Stimulated activated naive CD8-positive, alpha-beta T cell treated with anti-CD3 and anti-CD28 coated beads, Interleukin-15, Interleukin-2, amounts not matched to agents 100 ng/mL and 50 ng/mL, for 24 hours (primary cell): ENCODE measurements around the gene KIAA1671.

ENCODE experiments used
- H3K27ac Mint-ChIP-seq: one replicate; pipeline ENCODE4 v1.8.0; 2021; ENCODE audit warnings: mild to moderate bottlenecking, mixed read lengths
- H3K27me3 Mint-ChIP-seq: one replicate; pipeline ENCODE4 v1.8.0; 2021; ENCODE audit warnings: mixed read lengths
- H3K36me3 Mint-ChIP-seq: one replicate; pipeline ENCODE4 v1.8.0; 2021; ENCODE audit warnings: low read depth, mixed read lengths
- H3K4me1 Mint-ChIP-seq: one replicate; pipeline ENCODE4 v1.8.0; 2021; ENCODE audit warnings: low read depth, mixed read lengths
- H3K4me3 Mint-ChIP-seq: one replicate; pipeline ENCODE4 v1.8.0; 2021; ENCODE audit warnings: mild to moderate bottlenecking, mixed read lengths
- H3K9me3 Mint-ChIP-seq: one replicate; pipeline ENCODE4 v1.8.0; 2021; ENCODE audit warnings: mixed read lengths

The KIAA1671 gene

GRCh38 chr22:25134451-25134850 is 181.9 kb downstream of the KIAA1671 start:
- Mint-ChIP-seq H3K27ac (no peak overlapping the region), H3K4me3 (no peak overlapping the region), H3K9me3 (no peaks in the 10 kb centered on the region), H3K4me1 (no peaks in the 10 kb centered on the region), H3K27me3 (no peaks in the 10 kb centered on the region), H3K36me3 (no peaks in the 10 kb centered on the region)

- Mint-ChIP-seq H3K4me3 (no peak overlapping the region), H3K36me3 (no peaks in the 10 kb centered on the region), H3K4me1 (no peaks in the 10 kb centered on the region), H3K9me3 (no peaks in the 10 kb centered on the region), H3K27me3 (no peaks in the 10 kb centered on the region), H3K27ac (no peak overlapping the region)
These were observed 184.5 kb downstream of the KIAA1671 start for GRCh38 chr22:25136953-25137576.

- H3K27ac Mint-ChIP-seq, result no peak overlapping the region
- H3K9me3 Mint-ChIP-seq, result no peaks in the 10 kb centered on the region
- no peaks in the 10 kb centered on the region for H3K4me1 Mint-ChIP-seq
- H3K4me3 Mint-ChIP-seq, result no peak overlapping the region
- no peaks in the 10 kb centered on the region for H3K36me3 Mint-ChIP-seq
- H3K27me3 Mint-ChIP-seq, result no peaks in the 10 kb centered on the region
These were observed 185.3 kb downstream of the KIAA1671 start for GRCh38 chr22:25137577-25138525.

GRCh38 chr22:25139062-25139461 is 186.5 kb downstream of the KIAA1671 start:
- Mint-ChIP-seq H3K27me3 (no peaks in the 10 kb centered on the region), H3K36me3 (no peaks in the 10 kb centered on the region), H3K4me3 (no peak overlapping the region), H3K27ac (no peak overlapping the region), H3K4me1 (no peaks in the 10 kb centered on the region), H3K9me3 (no peaks in the 10 kb centered on the region)

DNA sequence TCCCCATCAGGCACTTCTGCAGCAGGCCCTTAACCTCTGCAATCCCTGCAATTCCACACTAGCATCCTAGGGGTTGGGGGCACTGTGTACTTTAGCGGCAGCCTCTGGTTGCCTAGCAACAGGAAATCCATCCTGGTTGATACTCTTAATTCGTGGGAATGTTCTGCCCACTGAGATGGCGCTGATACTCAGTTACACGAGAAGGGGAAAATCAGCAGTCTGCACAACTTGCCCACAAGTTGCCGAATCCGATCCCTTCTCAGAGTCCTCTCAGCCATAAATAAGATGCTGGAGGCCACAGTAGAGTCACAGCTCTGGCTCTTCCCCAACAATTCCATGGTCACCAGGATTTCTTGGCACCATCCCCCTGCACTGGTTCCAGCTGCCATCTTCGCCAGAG is 189.6 kb downstream of the KIAA1671 start:
- Mint-ChIP-seq H3K27me3 (no peaks in the 10 kb centered on the region), H3K36me3 (no peaks in the 10 kb centered on the region), H3K4me3 (no peak overlapping the region), H3K9me3 (no peaks in the 10 kb centered on the region), H3K27ac (no peak overlapping the region), H3K4me1 (no peaks in the 10 kb centered on the region)

DNA sequence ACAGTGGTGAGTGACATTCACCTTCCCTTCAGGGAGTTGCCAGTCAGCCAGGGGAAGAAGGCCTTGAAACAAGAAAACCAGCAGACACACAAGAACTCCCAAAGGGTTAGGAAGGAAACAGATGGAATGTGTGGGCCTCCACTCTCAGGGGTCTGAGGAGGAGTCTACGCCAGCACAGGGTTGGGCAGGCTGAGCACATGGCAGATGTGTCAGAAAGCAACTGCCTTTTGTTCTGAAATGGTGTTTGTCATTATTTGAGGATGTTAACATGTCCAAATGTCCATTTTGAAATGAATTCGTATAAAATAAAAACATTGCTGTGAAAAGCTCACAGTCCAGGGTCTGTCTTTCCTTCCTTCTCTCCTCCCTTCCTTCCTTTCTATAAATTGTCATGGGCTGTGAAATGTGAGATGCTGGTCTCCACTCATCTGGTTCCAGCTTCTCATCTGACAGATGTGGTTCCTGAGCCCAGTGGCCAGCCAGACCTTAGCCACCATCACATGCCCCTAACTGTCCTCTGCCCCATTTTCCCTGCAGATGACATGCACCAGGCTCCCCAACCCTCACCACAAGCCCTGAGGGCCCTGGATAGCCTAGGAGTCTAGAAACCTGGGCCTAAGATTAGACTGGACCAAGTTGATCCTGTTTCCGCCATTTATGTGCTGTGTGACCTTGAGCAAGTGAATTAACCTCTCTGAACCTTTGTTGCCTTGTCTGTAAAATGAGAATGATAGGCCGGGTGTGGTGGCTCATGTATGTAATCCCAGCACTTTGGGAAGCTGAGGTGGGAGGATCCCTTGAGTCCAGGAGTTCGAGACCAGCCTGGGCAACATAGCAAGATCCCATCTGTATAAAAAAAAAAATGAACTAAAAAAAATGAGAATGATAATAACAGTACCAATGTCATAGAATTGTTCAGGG is 190.9 kb downstream of the KIAA1671 start:
- Mint-ChIP-seq H3K4me3 (no peak overlapping the region), H3K27ac (no peak overlapping the region), H3K36me3 (no peaks in the 10 kb centered on the region), H3K9me3 (no peaks in the 10 kb centered on the region), H3K27me3 (no peaks in the 10 kb centered on the region), H3K4me1 (no peaks in the 10 kb centered on the region)

DNA sequence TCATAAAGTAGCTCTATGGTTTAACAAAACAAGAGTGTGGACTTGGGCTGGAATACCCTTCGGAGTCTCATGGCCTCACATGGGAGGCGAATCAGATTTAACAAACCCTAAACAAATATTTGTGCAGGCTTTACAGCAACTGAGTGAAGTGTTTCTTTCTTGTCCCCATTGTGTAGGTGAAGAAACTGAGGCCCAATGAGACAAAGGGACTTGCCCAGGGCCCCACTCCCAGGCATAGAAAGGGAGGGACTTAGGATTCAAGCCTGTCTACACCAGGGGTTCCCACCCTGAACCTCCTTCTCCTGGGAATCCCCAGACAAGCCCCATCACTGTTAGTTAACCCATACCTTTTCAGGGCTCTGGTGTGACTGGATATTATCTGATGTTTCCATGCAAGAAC is 192.0 kb downstream of the KIAA1671 start:
- Mint-ChIP-seq H3K27me3 (no peaks in the 10 kb centered on the region), H3K4me1 (no peaks in the 10 kb centered on the region), H3K27ac (no peak overlapping the region), H3K9me3 (no peaks in the 10 kb centered on the region), H3K36me3 (no peaks in the 10 kb centered on the region), H3K4me3 (no peak overlapping the region)

- no peaks in the 10 kb centered on the region for H3K9me3 Mint-ChIP-seq
- H3K36me3 Mint-ChIP-seq, result no peaks in the 10 kb centered on the region
- H3K4me3 Mint-ChIP-seq, result no peak overlapping the region
- H3K4me1 Mint-ChIP-seq, result no peaks in the 10 kb centered on the region
- H3K27me3 Mint-ChIP-seq, result no peaks in the 10 kb centered on the region
- H3K27ac Mint-ChIP-seq, result no peak overlapping the region
These were observed 193.8 kb downstream of the KIAA1671 start for GRCh38 chr22:25146307-25146706.

DNA sequence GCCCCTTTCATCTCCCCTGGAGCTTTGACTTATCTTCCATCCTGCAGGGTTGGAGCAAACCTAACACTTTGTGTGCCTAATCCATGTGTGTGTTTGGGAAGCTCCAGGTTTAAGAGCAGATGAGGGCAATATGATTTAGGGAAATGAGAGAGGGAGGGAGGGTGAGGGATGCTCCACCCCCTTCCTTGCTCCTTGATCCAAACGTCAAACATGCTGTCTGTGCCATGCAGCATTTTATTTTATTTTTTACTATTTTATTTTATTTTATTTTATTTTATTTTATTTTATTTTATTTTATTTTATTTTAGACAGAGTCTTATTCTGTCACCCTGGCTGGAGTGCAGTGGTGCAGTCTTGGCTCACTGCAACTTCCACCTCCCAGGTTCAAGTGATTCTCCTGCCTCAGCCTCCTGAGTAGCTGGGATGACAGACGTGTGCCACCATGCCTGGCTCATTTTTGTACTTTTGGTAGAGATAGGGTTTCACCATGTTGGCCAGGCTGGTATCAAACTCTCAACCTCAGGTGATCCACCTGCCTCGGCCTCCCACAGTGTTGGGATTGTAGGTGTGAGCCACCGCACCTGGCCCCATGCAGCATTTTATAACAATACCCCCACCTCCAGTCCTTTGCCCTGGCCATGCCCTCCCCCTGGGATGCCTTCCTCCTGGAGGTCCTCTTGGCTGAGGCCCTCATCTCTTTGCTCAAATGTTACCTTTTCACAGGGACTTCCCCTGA is 194.6 kb downstream of the KIAA1671 start:
- no peak overlapping the region for H3K27ac Mint-ChIP-seq
- H3K36me3 Mint-ChIP-seq, result no peaks in the 10 kb centered on the region
- H3K4me1 Mint-ChIP-seq, result no peaks in the 10 kb centered on the region
- no peaks in the 10 kb centered on the region for H3K9me3 Mint-ChIP-seq
- no peaks in the 10 kb centered on the region for H3K27me3 Mint-ChIP-seq
- no peak overlapping the region for H3K4me3 Mint-ChIP-seq

DNA sequence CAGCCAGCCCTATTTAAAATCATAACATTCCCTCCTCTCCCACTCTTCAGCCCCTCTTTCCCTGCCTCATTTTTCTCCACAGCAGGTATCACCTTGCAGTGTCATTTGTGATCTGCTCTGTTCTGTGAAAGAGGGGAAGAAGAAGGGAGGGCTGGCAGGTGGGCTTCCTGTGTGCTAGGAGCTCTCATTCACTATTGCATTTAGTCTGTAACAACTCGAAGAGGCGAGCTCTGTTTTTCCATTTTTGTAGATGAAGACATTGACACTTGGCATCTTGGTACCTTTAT is 195.1 kb downstream of the KIAA1671 start:
- Mint-ChIP-seq H3K9me3 (no peaks in the 10 kb centered on the region), H3K27me3 (no peaks in the 10 kb centered on the region), H3K4me3 (no peak overlapping the region), H3K4me1 (no peaks in the 10 kb centered on the region), H3K27ac (no peak overlapping the region), H3K36me3 (no peaks in the 10 kb centered on the region)

- no peaks in the 10 kb centered on the region for H3K27me3 Mint-ChIP-seq
- H3K27ac Mint-ChIP-seq, result no peak overlapping the region
- no peaks in the 10 kb centered on the region for H3K9me3 Mint-ChIP-seq
- H3K4me3 Mint-ChIP-seq, result no peak overlapping the region
- H3K4me1 Mint-ChIP-seq, result no peaks in the 10 kb centered on the region
- H3K36me3 Mint-ChIP-seq, result no peaks in the 10 kb centered on the region
These were observed 195.7 kb downstream of the KIAA1671 start for GRCh38 chr22:25148149-25148691.

DNA sequence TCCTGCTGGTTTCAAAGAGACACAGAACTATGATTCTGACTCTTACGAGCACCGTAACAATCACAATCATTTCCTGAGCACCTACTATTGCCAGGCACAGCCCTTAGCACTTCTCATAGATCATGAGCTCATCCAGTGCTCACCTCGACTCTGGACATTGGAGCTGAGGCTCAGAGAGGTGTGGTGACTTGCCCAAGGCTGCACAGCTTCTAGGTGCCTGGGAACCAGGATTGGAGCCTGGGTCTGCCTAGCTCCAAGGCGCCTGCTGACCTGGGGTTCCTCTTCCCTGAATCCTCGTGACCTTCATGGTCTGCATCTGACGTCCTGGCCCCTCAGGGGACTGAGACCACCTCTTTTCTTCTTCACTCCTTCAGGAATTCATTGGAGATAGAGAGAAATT is 196.5 kb downstream of the KIAA1671 start:
- no peak overlapping the region for H3K4me3 Mint-ChIP-seq
- H3K27ac Mint-ChIP-seq, result no peak overlapping the region
- H3K36me3 Mint-ChIP-seq, result no peaks in the 10 kb centered on the region
- no peaks in the 10 kb centered on the region for H3K9me3 Mint-ChIP-seq
- no peaks in the 10 kb centered on the region for H3K4me1 Mint-ChIP-seq
- no peaks in the 10 kb centered on the region for H3K27me3 Mint-ChIP-seq

GRCh38 chr22:25153961-25154666 is 201.6 kb downstream of the KIAA1671 start:
- no peak overlapping the region for H3K4me3 Mint-ChIP-seq
- H3K4me1 Mint-ChIP-seq, result no peaks in the 10 kb centered on the region
- no peaks in the 10 kb centered on the region for H3K36me3 Mint-ChIP-seq
- H3K27ac Mint-ChIP-seq, result no peak overlapping the region
- H3K9me3 Mint-ChIP-seq, result no peaks in the 10 kb centered on the region
- no peaks in the 10 kb centered on the region for H3K27me3 Mint-ChIP-seq

GRCh38 chr22:25154667-25154999 is 202.1 kb downstream of the KIAA1671 start:
- no peak overlapping the region for H3K27ac Mint-ChIP-seq
- H3K4me1 Mint-ChIP-seq, result no peaks in the 10 kb centered on the region
- no peaks in the 10 kb centered on the region for H3K9me3 Mint-ChIP-seq
- no peaks in the 10 kb centered on the region for H3K27me3 Mint-ChIP-seq
- no peaks in the 10 kb centered on the region for H3K36me3 Mint-ChIP-seq
- no peak overlapping the region for H3K4me3 Mint-ChIP-seq
